Natural killer cell (primary cell): ENCODE measurements around the gene GPX7. TPM values are rescaled to one million over a fixed set of nuclear protein-coding genes. Genes with fewer than 3 reads are reported as not detected.
"Not testable (repeated sequence)": the region's sequence is repeated elsewhere in the genome, so short reads cannot be mapped to it uniquely, and the experiment has no call there.

Experiments
- ATAC-seq, 3 donors: fragments of 150-1000 bp in 2 of 3; fragments of 200-7000 bp in 1 of 3; cut with Tn5 transposase; 1 replicate in 1 of 3; 2 replicates in 2 of 3; pipeline ENCODE4 v1.10.0; 2021; ENCODE audit warnings: mild to moderate bottlenecking in 2 of 3, moderate library complexity in 2 of 3
- DNase-seq, 2 donors: peaks; one replicate each; pipeline versions ENCODE4 v3.0.0 to v3.0.0-alpha.2; 2013 to 2021; ENCODE audit warnings: mixed read lengths in 1 of 2
- H3K27ac ChIP-seq: one replicate; pipeline ENCODE4 v1.5.1; 2013; ENCODE audit warnings: mild to moderate bottlenecking, low read length
- H3K27me3 ChIP-seq: one replicate; pipeline ENCODE4 v1.6.1; 2013; ENCODE audit warnings: low read length; ENCODE audit not compliant: control insufficient read depth, insufficient read depth
- H3K36me3 ChIP-seq: one replicate; pipeline ENCODE4 v1.6.1; 2013; ENCODE audit warnings: low read length; ENCODE audit not compliant: control insufficient read depth, insufficient read depth
- H3K4me1 ChIP-seq: one replicate; pipeline ENCODE4 v1.6.1; 2013; ENCODE audit warnings: low read length; ENCODE audit not compliant: control insufficient read depth, insufficient read depth
- H3K4me3 ChIP-seq: one replicate; pipeline ENCODE4 v1.5.1; 2013; ENCODE audit warnings: low read length
- H3K9me3 ChIP-seq: one replicate; pipeline ENCODE4 v1.6.1; 2013; ENCODE audit warnings: low read length; ENCODE audit not compliant: control insufficient read depth, insufficient read depth
- H3K27ac Mint-ChIP-seq, 2 donors: one replicate each; pipeline ENCODE4 v1.8.0; 2022; ENCODE audit warnings: mild to moderate bottlenecking in 2 of 2, mixed read lengths in 2 of 2, moderate library complexity in 1 of 2
- H3K27me3 Mint-ChIP-seq, 2 donors: one replicate each; pipeline ENCODE4 v1.8.0; 2022; ENCODE audit warnings: low read depth in 2 of 2, mixed read lengths in 2 of 2
- H3K36me3 Mint-ChIP-seq: one replicate; pipeline ENCODE4 v1.8.0; 2022; ENCODE audit warnings: mixed read lengths
- H3K4me1 Mint-ChIP-seq, 2 donors: one replicate each; pipeline ENCODE4 v1.8.0; 2022; ENCODE audit warnings: mixed read lengths in 2 of 2
- H3K4me3 Mint-ChIP-seq: one replicate; pipeline ENCODE4 v1.8.0; 2022; ENCODE audit warnings: mild to moderate bottlenecking, moderate library complexity, mixed read lengths
- H3K9me3 Mint-ChIP-seq, 2 donors: one replicate each; pipeline ENCODE4 v1.8.0; 2022; ENCODE audit warnings: mixed read lengths in 2 of 2
- WGBS: methylation state at CpG from one replicate; pipeline ENCODE4 v1.1.7; 2013; ENCODE audit warnings: missing lambda C conversion rate; ENCODE audit not compliant: insufficient coverage; 5-methylcytosine and 5-hydroxymethylcytosine counted together
- intact Hi-C: fragments of 100-400 bp; cut with micrococcal nuclease; formaldehyde crosslinking; loops from one replicate; pipeline ENCODE4 v1.14.2; 2022
- total RNA-seq, 4 donors: library from RNA; stranded (reverse); fragments of 120-200 nt in 1 of 4; gene quantifications; one replicate each; pipeline versions ENCODE4 v1.2.3 to v1.2.4, GENCODE V29; 2013 to 2022
- TF ChIP-seq, protein P1 (sequence below): fragments of 200-600 bp; IDR thresholded peaks from one replicate; pipeline ENCODE4 v1.8.0; 2022; ENCODE audit warnings: antibody characterized with exemption

Gene GPX7
- total RNA-seq, 3 donors from 2014 or later (not counting 1 experiment from before 2014, with no cell fraction given) = 9.7 to 10.6 (median 10.2) TPM

DNA sequence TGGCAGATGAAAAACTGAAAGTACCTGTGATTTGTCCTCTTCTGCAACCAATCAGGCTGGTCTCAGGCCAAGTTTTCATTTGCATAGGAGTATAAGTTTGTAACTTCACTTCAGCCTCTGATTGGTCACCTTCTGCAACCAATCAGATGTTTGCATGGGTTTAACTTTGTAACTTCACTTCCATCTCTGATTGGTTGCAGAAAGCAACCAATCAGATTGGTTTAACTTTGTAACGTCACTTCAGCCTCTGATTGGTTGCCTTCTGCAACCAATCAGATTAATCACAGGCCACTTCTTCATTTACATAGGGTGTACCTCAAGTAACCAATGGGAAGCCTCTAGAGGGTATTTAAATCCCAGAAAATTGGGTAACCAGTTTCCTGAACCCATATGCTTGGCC is 30.4 kb upstream of the GPX7 start:
- H3K36me3 ChIP-seq = no peaks in the 10 kb centered on the region
- peaks cover 29 to 33% of the 10 kb centered on the region in 2 donors for H3K4me1 Mint-ChIP-seq
- no peak overlapping the region for H3K27ac Mint-ChIP-seq
- ATAC-seq (no peak), DNase-seq (no peak)
- no peaks in the 10 kb centered on the region for H3K27me3 ChIP-seq
- H3K4me3 ChIP-seq = no peak overlapping the region
- H3K4me3 Mint-ChIP-seq = no peak overlapping the region
- 56% methylated on average over 1 of the region's 1 CpG for WGBS
- H3K27ac ChIP-seq = no peak overlapping the region
- H3K27me3 Mint-ChIP-seq = no peaks in the 10 kb centered on the region
- H3K4me1 ChIP-seq = peaks cover 3% of the 10 kb centered on the region
- H3K9me3 Mint-ChIP-seq = no peaks in the 10 kb centered on the region
- no peaks in the 10 kb centered on the region for H3K36me3 Mint-ChIP-seq
- no peaks in the 10 kb centered on the region for H3K9me3 ChIP-seq
- intact Hi-C loops = no loop called here
- TF ChIP-seq, protein P1, sequence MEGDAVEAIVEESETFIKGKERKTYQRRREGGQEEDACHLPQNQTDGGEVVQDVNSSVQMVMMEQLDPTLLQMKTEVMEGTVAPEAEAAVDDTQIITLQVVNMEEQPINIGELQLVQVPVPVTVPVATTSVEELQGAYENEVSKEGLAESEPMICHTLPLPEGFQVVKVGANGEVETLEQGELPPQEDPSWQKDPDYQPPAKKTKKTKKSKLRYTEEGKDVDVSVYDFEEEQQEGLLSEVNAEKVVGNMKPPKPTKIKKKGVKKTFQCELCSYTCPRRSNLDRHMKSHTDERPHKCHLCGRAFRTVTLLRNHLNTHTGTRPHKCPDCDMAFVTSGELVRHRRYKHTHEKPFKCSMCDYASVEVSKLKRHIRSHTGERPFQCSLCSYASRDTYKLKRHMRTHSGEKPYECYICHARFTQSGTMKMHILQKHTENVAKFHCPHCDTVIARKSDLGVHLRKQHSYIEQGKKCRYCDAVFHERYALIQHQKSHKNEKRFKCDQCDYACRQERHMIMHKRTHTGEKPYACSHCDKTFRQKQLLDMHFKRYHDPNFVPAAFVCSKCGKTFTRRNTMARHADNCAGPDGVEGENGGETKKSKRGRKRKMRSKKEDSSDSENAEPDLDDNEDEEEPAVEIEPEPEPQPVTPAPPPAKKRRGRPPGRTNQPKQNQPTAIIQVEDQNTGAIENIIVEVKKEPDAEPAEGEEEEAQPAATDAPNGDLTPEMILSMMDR = no peak

GRCh38 chr1:52572387-52572786 is 29.8 kb upstream of the GPX7 start:
- Mint-ChIP-seq H3K9me3 (no peaks in the 10 kb centered on the region), H3K27ac (no peak overlapping the region), H3K4me3 (no peak overlapping the region), H3K27me3 (no peaks in the 10 kb centered on the region), H3K4me1 (peaks cover 29 to 36% of the 10 kb centered on the region in 2 donors), H3K36me3 (no peaks in the 10 kb centered on the region)
- H3K4me1 ChIP-seq = peaks cover 3% of the 10 kb centered on the region
- no peaks in the 10 kb centered on the region for H3K36me3 ChIP-seq
- H3K4me3 ChIP-seq = no peak overlapping the region
- WGBS = 99% methylated on average over 4 of the region's 4 CpGs
- no peak overlapping the region for H3K27ac ChIP-seq
- H3K27me3 ChIP-seq = no peaks in the 10 kb centered on the region
- H3K9me3 ChIP-seq = no peaks in the 10 kb centered on the region
- TF ChIP-seq, protein P1 = no peak
- ATAC-seq (no peak), DNase-seq (no peak)
- intact Hi-C loops = no loop called here

DNA sequence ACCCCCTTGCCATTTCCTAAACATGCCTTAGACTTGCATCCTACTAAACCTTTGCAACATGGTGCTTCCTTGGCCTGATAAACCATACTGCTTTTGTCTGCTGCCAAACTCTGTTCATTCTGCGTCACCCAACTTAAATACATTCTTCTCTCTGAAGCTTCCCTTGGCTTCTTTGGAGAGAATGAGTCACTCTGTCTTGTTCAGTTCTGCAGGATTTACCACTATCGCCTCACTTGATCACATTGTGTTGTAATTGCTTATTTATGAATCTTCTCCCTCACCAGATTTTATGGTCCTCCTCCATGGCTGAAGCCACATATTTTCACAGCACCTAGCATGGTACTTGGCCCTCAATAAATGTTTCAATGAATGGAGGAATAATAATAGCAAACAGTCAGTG is 27.6 kb upstream of the GPX7 start:
- Histone ChIP-seq H3K36me3 (no peaks in the 10 kb centered on the region), H3K27me3 (no peaks in the 10 kb centered on the region), H3K4me3 (no peak overlapping the region), H3K27ac (no peak overlapping the region), H3K4me1 (peaks cover 3% of the 10 kb centered on the region), H3K9me3 (no peaks in the 10 kb centered on the region)
- WGBS = 96% methylated on average over 1 of the region's 2 CpGs
- peaks cover 34% of the 10 kb centered on the region in 2 donors for H3K4me1 Mint-ChIP-seq
- no peaks in the 10 kb centered on the region for H3K36me3 Mint-ChIP-seq
- ATAC-seq (no peak), DNase-seq (no peak)
- no peaks in the 10 kb centered on the region for H3K27me3 Mint-ChIP-seq
- intact Hi-C loops = no loop called here
- no peaks in the 10 kb centered on the region for H3K9me3 Mint-ChIP-seq
- no peak overlapping the region for H3K27ac Mint-ChIP-seq
- no peak overlapping the region for H3K4me3 Mint-ChIP-seq
- TF ChIP-seq, protein P1 = no peak

- Histone ChIP-seq H3K27ac (no peak overlapping the region), H3K9me3 (no peaks in the 10 kb centered on the region), H3K36me3 (no peaks in the 10 kb centered on the region), H3K27me3 (no peaks in the 10 kb centered on the region), H3K4me3 (no peak overlapping the region), H3K4me1 (no peaks in the 10 kb centered on the region)
- intact Hi-C loops = no loop called here
- H3K9me3 Mint-ChIP-seq = no peaks in the 10 kb centered on the region
- no peaks in the 10 kb centered on the region for H3K36me3 Mint-ChIP-seq
- H3K27ac Mint-ChIP-seq = no peak overlapping the region
- no peaks in the 10 kb centered on the region for H3K27me3 Mint-ChIP-seq
- no peak for ATAC-seq
- peaks cover 33 to 39% of the 10 kb centered on the region in 2 donors for H3K4me1 Mint-ChIP-seq
- 94% methylated on average over 1 of the region's 1 CpG for WGBS
- TF ChIP-seq, protein P1 = no peak
- H3K4me3 Mint-ChIP-seq = no peak overlapping the region
- DNase-seq = no peak
Measured at GRCh38 chr1:52576074-52576473, 26.1 kb upstream of the GPX7 start.

DNA sequence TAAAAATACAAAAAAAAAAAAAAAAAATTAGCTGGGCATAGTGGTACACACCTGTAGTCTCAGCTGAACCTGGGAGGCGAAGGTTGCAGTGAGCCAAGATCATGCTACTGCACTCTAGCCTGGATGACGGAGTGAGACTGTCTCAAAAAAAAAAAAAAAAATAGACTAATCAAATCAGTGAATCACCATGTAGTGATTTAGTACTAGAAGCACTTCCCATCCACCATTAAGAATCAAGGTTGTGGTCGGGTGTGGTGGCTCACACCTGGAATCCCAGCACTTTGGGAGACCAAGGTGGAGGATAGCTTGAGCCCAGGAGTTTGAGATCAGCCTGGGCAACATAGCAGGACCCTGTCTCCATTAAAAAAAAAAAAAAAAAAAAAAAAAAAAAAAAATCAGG is 24.1 kb upstream of the GPX7 start:
- H3K27ac ChIP-seq, H3K9me3 Mint-ChIP-seq, intact Hi-C loops, H3K27me3 ChIP-seq, H3K36me3 ChIP-seq, H3K4me1 ChIP-seq, H3K36me3 Mint-ChIP-seq, H3K27me3 Mint-ChIP-seq, H3K9me3 ChIP-seq, H3K27ac Mint-ChIP-seq, H3K4me3 Mint-ChIP-seq, ATAC-seq, H3K4me3 ChIP-seq, DNase-seq: not testable (repeated sequence)
- peaks cover 33 to 34% of the 10 kb centered on the region in 2 donors for H3K4me1 Mint-ChIP-seq
- 95% methylated on average over 3 of the region's 3 CpGs for WGBS
